ENCODE results near the gene KRT1.

Gene KRT1

DNA sequence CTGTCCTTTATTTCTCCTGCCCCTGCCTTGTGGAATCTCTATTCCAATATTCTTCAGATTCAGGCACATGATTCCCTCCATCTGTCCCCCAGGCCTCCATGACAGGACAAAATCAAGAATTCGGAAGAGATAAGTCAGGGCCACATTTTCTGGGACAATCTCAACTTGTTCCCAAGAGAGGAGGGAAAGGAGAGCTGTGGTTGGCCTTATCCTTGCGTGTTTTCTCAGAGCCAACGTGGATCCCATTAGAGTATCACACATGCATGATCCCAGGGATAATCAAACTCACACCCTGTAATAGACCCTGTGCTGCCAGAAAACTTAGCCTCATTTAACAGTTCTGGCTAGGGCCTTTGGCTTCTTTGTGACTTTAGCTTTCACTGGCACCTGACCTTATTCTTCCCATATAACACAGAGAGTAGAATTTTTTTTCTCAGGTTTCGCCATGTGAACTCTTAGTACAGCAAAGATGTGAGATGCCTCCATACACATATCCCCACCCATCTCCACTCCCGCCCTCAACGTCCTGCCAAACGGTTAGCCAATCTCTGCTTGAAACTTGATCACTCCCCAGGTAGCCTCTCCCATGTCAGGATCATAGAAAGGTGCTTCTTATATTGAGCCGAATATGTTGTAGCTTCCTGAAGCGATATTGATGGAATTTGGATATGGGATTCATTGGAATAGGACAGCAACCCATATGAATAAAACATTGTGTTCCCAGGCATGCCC is 6.7 kb upstream of the KRT1 start:
- Histone ChIP-seq H4K20me1 (ENCODE audit: insufficient read depth, low read length) (no peaks in the 10 kb centered on the region), H3K9ac (ENCODE audit: low read length) (no peak overlapping the region), H3K4me3 (ENCODE audit: low read length) (no peak overlapping the region), H3K9me2 (replicated peaks; ENCODE audit: insufficient read depth, low read length) (no peaks in the 10 kb centered on the region), H3K4me2 (ENCODE audit: low read depth, low read length) (no peak overlapping the region), H3K36me3 (replicated peaks; ENCODE audit: insufficient read depth, low read length) (no peaks in the 10 kb centered on the region), H3K27ac (ENCODE audit: low read length) (no peak overlapping the region), H3K79me2 (ENCODE audit: low read length) (no peaks in the 10 kb centered on the region), H3K4me1 (ENCODE audit: low read length) (no peaks in the 10 kb centered on the region), H2AFZ (ENCODE audit: low read length) (no peak overlapping the region), H3K9me3 (replicated peaks; ENCODE audit: insufficient read depth, low read length) (no peaks in the 10 kb centered on the region), H3F3A (ENCODE audit: insufficient read depth, low read length) (no peaks in the 10 kb centered on the region), H3K27me3 (replicated peaks; ENCODE audit: insufficient read depth, low read length) (peaks cover 88% of the 10 kb centered on the region)
- TF ChIP-seq EZH2 (optimal IDR thresholded peaks at IDR 0.05; ENCODE audit: low read depth, low read length) (no peak), EZH2phosphoT487 (IDR thresholded peaks at IDR 0.05; ENCODE audit: low read length) (no peak)
- TF ChIP-seq, protein P1, sequence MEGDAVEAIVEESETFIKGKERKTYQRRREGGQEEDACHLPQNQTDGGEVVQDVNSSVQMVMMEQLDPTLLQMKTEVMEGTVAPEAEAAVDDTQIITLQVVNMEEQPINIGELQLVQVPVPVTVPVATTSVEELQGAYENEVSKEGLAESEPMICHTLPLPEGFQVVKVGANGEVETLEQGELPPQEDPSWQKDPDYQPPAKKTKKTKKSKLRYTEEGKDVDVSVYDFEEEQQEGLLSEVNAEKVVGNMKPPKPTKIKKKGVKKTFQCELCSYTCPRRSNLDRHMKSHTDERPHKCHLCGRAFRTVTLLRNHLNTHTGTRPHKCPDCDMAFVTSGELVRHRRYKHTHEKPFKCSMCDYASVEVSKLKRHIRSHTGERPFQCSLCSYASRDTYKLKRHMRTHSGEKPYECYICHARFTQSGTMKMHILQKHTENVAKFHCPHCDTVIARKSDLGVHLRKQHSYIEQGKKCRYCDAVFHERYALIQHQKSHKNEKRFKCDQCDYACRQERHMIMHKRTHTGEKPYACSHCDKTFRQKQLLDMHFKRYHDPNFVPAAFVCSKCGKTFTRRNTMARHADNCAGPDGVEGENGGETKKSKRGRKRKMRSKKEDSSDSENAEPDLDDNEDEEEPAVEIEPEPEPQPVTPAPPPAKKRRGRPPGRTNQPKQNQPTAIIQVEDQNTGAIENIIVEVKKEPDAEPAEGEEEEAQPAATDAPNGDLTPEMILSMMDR (IDR thresholded peaks at IDR 0.05; ENCODE audit: low read length) = no peak
- no peak for DNase-seq

- H2AFZ ChIP-seq (ENCODE audit: low read length) = no peak overlapping the region
- TF ChIP-seq EZH2 (optimal IDR thresholded peaks at IDR 0.05; ENCODE audit: low read depth, low read length) (no peak), EZH2phosphoT487 (IDR thresholded peaks at IDR 0.05; ENCODE audit: low read length) (no peak)
- TF ChIP-seq, protein P1 (IDR thresholded peaks at IDR 0.05; ENCODE audit: low read length) = no peak
- no peaks in the 10 kb centered on the region for H3K9me3 ChIP-seq (replicated peaks; ENCODE audit: insufficient read depth, low read length)
- H3K9ac ChIP-seq (ENCODE audit: low read length) = no peak overlapping the region
- no peaks in the 10 kb centered on the region for H3K9me2 ChIP-seq (replicated peaks; ENCODE audit: insufficient read depth, low read length)
- H3K4me3 ChIP-seq (ENCODE audit: low read length) = no peak overlapping the region
- no peak overlapping the region for H3K27ac ChIP-seq (ENCODE audit: low read length)
- no peak overlapping the region for H3K4me2 ChIP-seq (ENCODE audit: low read depth, low read length)
- H4K20me1 ChIP-seq (ENCODE audit: insufficient read depth, low read length) = no peaks in the 10 kb centered on the region
- H3K4me1 ChIP-seq (ENCODE audit: low read length) = no peaks in the 10 kb centered on the region
- no peaks in the 10 kb centered on the region for H3K79me2 ChIP-seq (ENCODE audit: low read length)
- H3F3A ChIP-seq (ENCODE audit: insufficient read depth, low read length) = no peaks in the 10 kb centered on the region
- peaks cover 88% of the 10 kb centered on the region for H3K27me3 ChIP-seq (replicated peaks; ENCODE audit: insufficient read depth, low read length)
- no peak for DNase-seq
- H3K36me3 ChIP-seq (replicated peaks; ENCODE audit: insufficient read depth, low read length) = no peaks in the 10 kb centered on the region
Observed at GRCh38 chr12:52686063-52686462, 5.9 kb upstream of the KRT1 start.

GRCh38 chr12:52685406-52685890 is 5.2 kb upstream of the KRT1 start:
- TF ChIP-seq, protein P1 (IDR thresholded peaks at IDR 0.05; ENCODE audit: low read length) = no peak
- TF ChIP-seq EZH2 (optimal IDR thresholded peaks at IDR 0.05; ENCODE audit: low read depth, low read length) = no peak
- no peak overlapping the region for H3K4me2 ChIP-seq (ENCODE audit: low read depth, low read length)
- no peaks in the 10 kb centered on the region for H3K79me2 ChIP-seq (ENCODE audit: low read length)
- no peaks in the 10 kb centered on the region for H4K20me1 ChIP-seq (ENCODE audit: insufficient read depth, low read length)
- no peak for DNase-seq
- H3K4me1 ChIP-seq (ENCODE audit: low read length) = no peaks in the 10 kb centered on the region
- H2AFZ ChIP-seq (ENCODE audit: low read length) = no peak overlapping the region
- H3K27me3 ChIP-seq (replicated peaks; ENCODE audit: insufficient read depth, low read length) = peaks cover 88% of the 10 kb centered on the region
- no peaks in the 10 kb centered on the region for H3K9me2 ChIP-seq (replicated peaks; ENCODE audit: insufficient read depth, low read length)
- H3F3A ChIP-seq (ENCODE audit: insufficient read depth, low read length) = no peaks in the 10 kb centered on the region
- no peak overlapping the region for H3K4me3 ChIP-seq (ENCODE audit: low read length)
- H3K36me3 ChIP-seq (replicated peaks; ENCODE audit: insufficient read depth, low read length) = no peaks in the 10 kb centered on the region
- H3K9ac ChIP-seq (ENCODE audit: low read length) = no peak overlapping the region
- no peak overlapping the region for H3K27ac ChIP-seq (ENCODE audit: low read length)
- H3K9me3 ChIP-seq (replicated peaks; ENCODE audit: insufficient read depth, low read length) = no peaks in the 10 kb centered on the region
